Hepatocyte (in vitro differentiated cells): Measurements from ENCODE around the gene MYL5.

Experiments used
- EZH2 ChIP-seq: fragments of 200-600 bp; sonication (generic); IDR thresholded peaks from 2 replicates; pipeline ENCODE4 v1.6.1; 2016; ENCODE audit warnings: antibody characterized with exemption, mild to moderate bottlenecking, borderline replicate concordance
- EZH2phosphoT487 ChIP-seq: fragments of 200-600 bp; sonication (generic); IDR thresholded peaks from one replicate; pipeline ENCODE4 v1.6.1; 2018; ENCODE audit warnings: antibody characterized with exemption, mild to moderate bottlenecking, low read depth, moderate library complexity; ENCODE audit not compliant: unreplicated experiment, severe bottlenecking
- TF ChIP-seq, protein P1 (sequence below): fragments of 200-600 bp; sonication (generic); IDR thresholded peaks from 2 replicates; pipeline ENCODE4 v1.5.1; 2016; ENCODE audit warnings: antibody characterized with exemption, mild to moderate bottlenecking; ENCODE audit not compliant: poor library complexity

DNA sequence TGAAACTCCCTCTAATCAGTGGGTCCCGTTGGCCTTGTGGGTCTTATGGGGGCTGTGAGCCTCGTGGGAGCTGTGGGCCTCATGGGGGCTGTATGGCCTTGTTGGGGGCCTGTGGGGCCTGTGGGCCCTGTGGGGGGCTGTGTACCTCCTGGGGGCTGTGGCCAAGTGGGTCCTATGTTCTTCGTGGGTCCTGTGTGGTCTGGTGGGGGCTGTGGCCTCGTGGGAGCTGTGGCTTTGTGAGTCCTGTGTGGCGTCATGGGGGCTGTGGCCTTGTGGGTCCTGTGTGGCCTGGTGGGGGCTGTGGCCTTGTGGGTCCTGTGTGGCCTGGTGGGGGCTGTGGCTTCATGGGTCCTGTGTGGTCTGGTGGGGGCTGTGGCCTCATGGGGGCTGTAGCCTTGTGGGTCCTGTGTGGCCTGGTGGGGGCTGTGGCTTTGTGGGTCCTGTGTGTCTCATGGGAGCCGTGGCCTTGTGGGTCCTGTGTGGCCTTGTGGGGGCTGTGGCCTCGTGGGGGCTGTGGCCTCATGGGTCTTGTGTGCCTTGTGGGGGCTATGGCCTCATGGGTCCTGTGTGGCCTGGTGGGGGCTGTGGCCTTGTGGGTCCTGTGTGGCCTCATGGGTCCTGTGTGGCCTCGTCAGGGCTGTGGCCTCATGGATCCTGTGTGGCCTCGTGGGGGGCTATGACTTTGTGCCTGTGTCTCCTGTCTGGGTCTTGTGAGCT lies 38.7 kb downstream of the MYL5 start:
- TF ChIP-seq, protein P1, sequence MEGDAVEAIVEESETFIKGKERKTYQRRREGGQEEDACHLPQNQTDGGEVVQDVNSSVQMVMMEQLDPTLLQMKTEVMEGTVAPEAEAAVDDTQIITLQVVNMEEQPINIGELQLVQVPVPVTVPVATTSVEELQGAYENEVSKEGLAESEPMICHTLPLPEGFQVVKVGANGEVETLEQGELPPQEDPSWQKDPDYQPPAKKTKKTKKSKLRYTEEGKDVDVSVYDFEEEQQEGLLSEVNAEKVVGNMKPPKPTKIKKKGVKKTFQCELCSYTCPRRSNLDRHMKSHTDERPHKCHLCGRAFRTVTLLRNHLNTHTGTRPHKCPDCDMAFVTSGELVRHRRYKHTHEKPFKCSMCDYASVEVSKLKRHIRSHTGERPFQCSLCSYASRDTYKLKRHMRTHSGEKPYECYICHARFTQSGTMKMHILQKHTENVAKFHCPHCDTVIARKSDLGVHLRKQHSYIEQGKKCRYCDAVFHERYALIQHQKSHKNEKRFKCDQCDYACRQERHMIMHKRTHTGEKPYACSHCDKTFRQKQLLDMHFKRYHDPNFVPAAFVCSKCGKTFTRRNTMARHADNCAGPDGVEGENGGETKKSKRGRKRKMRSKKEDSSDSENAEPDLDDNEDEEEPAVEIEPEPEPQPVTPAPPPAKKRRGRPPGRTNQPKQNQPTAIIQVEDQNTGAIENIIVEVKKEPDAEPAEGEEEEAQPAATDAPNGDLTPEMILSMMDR, result no peak
- TF ChIP-seq EZH2 (no peak), EZH2phosphoT487 (no peak)
